ENCODE results near the gene KLHL22. TPM values are rescaled to one million over a fixed set of nuclear protein-coding genes. Genes with fewer than 3 reads are reported as not detected.

KLHL22 gene
- total RNA-seq, 1 experiment from 2014 or later: 14.5 TPM

GRCh38 chr22:20439928-20440575 is 55.5 kb downstream of the KLHL22 start:
- no TSS peak for BruUV-seq (replicated peaks)
- ChIA-PET CTCF (interaction anchor here (1.7 kb wide), 1 partner anchor 16 kb away, joined by 4 read pairs; no protein-coding TSS in a partner anchor), POLR2A (no interaction called here)
- Histone ChIP-seq H3K4me3 (ENCODE audit: low read depth in 2 of 2, low read length in 2 of 2) (no peak overlapping the region), H3K27ac (ENCODE audit: low read length) (no peak overlapping the region), H3K27me3 (ENCODE audit: control insufficient read depth, insufficient read depth, low read length) (no peaks in the 10 kb centered on the region), H3K4me1 (ENCODE audit: control insufficient read depth, insufficient read depth, low read length) (no peaks in the 10 kb centered on the region), H3K36me3 (ENCODE audit: control insufficient read depth, insufficient read depth, low read length) (no peaks in the 10 kb centered on the region), H3K9me3 (ENCODE audit: control insufficient read depth, insufficient read depth, low read depth, low read length) (no peaks in the 10 kb centered on the region)
- no peak for TF ChIP-seq TCF7L2 (IDR thresholded peaks at IDR 0.05; ENCODE audit: low read depth, low read length)
- no peak for TF ChIP-seq REST (IDR thresholded peaks at IDR 0.05; ENCODE audit: insufficient read depth in 1 of 2, low read depth in 2 of 2, low read length in 1 of 2)
- TF ChIP-seq POLR2AphosphoS5 (IDR thresholded peaks at IDR 0.05; ENCODE audit: low read depth, low read length): no peak
- in situ Hi-C loops (cut with HindIII; ENCODE audit: low pct_unique_long_range_greater_than_20kb, low sequenced_read_pairs): no loop called here
- DNase-seq (ENCODE audit: low read depth, low spot score) (no peak), ATAC-seq (no peak)
- intact Hi-C loops (cut with micrococcal nuclease; ENCODE audit: unreplicated experiment): no loop called here

- Histone ChIP-seq H3K27ac (ENCODE audit: low read length) (no peak overlapping the region), H3K4me1 (ENCODE audit: control insufficient read depth, insufficient read depth, low read length) (no peaks in the 10 kb centered on the region), H3K36me3 (ENCODE audit: control insufficient read depth, insufficient read depth, low read length) (no peaks in the 10 kb centered on the region), H3K27me3 (ENCODE audit: control insufficient read depth, insufficient read depth, low read length) (no peaks in the 10 kb centered on the region), H3K4me3 (ENCODE audit: low read depth in 2 of 2, low read length in 2 of 2) (no peak overlapping the region), H3K9me3 (ENCODE audit: control insufficient read depth, insufficient read depth, low read depth, low read length) (no peaks in the 10 kb centered on the region)
- intact Hi-C loops (cut with micrococcal nuclease; ENCODE audit: unreplicated experiment) (no loop called here), in situ Hi-C loops (cut with HindIII; ENCODE audit: low pct_unique_long_range_greater_than_20kb, low sequenced_read_pairs) (no loop called here)
- ATAC-seq: no peak
- ChIA-PET CTCF (interaction anchor here (1.7 kb wide), 1 partner anchor 17 kb away, joined by 4 read pairs; no protein-coding TSS in a partner anchor), POLR2A (no interaction called here)
- DNase-seq (ENCODE audit: low read depth, low spot score): no peak
- BruUV-seq (replicated peaks): no TSS peak
- TF ChIP-seq POLR2AphosphoS5 (IDR thresholded peaks at IDR 0.05; ENCODE audit: low read depth, low read length) (no peak), REST (IDR thresholded peaks at IDR 0.05; ENCODE audit: insufficient read depth in 1 of 2, low read depth in 2 of 2, low read length in 1 of 2) (no peak), SIN3A (IDR thresholded peaks at IDR 0.05; ENCODE audit: borderline replicate concordance, insufficient read depth, low read depth, low read length) (no peak)
- TF ChIP-seq, protein P1, sequence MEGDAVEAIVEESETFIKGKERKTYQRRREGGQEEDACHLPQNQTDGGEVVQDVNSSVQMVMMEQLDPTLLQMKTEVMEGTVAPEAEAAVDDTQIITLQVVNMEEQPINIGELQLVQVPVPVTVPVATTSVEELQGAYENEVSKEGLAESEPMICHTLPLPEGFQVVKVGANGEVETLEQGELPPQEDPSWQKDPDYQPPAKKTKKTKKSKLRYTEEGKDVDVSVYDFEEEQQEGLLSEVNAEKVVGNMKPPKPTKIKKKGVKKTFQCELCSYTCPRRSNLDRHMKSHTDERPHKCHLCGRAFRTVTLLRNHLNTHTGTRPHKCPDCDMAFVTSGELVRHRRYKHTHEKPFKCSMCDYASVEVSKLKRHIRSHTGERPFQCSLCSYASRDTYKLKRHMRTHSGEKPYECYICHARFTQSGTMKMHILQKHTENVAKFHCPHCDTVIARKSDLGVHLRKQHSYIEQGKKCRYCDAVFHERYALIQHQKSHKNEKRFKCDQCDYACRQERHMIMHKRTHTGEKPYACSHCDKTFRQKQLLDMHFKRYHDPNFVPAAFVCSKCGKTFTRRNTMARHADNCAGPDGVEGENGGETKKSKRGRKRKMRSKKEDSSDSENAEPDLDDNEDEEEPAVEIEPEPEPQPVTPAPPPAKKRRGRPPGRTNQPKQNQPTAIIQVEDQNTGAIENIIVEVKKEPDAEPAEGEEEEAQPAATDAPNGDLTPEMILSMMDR (IDR thresholded peaks at IDR 0.05): no peak
These were observed 56.1 kb downstream of the KLHL22 start for GRCh38 chr22:20439556-20439927.

Measured in Panc1 (cell line).